Stimulated activated CD4-positive, alpha-beta T cell treated with anti-CD3 and anti-CD28 coated beads, Interleukin-1b, Interleukin-23, amount 100 ng/mL, for 1 hour (primary cell): Measurements from ENCODE around the gene SRCIN1.

Source experiments
- DNase-seq, 2 donors: peaks; one replicate each; pipeline ENCODE4 v3.0.0-alpha.2; 2020; ENCODE audit warnings: low read depth in 2 of 2

The SRCIN1 gene

GRCh38 chr17:38583176-38583575, 22.6 kb downstream of the SRCIN1 start:
- DNase-seq = no peak

DNA sequence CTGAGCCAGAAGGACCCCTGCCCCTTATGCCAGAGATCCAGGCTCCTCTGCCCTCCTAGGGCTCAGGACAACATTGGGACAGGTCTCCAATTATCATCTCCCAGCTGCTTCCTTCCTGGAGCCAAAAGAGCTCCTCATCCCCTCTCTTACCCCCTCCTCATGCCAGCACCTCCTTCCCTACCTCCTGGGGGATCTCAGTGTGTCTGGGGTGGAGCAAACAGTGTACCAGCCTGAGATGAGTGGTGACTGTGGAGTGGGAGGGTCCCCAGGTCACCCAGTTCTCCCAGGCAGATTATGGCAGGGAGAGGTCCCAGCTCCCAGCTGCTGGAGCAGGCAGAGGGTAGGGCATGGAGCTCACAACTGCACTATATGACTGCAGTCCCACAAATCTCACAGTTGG, 23.7 kb downstream of the SRCIN1 start:
- DNase-seq = no peak

DNA sequence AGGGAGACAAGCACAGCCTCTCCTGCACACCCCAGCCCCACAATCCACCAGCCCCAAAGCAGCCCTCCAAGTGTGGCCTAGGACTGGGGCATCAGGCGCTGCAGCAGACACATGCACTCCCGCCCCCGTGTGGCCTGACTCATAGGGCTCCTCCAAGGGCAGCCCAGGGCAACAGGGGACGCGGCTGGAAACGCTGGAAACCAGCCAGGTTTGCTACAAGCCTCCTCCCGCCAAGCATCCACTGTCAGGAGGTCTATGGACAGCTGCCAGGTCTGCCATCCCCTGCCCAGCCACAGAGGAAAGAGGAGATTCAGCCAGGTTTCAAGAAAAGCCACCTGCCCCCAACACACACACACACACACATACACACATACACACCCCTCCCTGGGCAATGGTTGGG, 25.8 kb downstream of the SRCIN1 start:
- DNase-seq = no peak

DNA sequence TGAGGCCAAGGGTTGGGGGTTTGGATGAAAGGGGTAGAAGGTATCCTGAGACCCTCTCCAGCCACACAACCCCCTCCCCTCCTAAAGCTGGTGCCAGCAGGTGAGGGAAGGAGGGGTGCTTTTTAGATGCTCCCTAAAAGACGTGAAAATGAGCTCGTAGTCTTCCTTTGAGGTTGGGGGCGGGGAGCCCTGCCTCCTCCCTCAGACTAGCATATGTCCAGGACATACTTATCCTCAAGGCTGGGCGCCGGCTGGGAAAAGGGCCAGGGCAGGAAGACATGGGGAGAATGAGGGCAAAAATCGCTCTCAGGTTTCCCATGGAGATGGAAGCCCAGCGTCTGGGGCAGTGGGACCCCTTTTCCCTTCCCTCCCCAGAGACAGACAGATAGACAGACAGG, 26.7 kb downstream of the SRCIN1 start:
- DNase-seq = no peak

- no peak for DNase-seq
These were observed 27.3 kb downstream of the SRCIN1 start for GRCh38 chr17:38578229-38579082.

DNA sequence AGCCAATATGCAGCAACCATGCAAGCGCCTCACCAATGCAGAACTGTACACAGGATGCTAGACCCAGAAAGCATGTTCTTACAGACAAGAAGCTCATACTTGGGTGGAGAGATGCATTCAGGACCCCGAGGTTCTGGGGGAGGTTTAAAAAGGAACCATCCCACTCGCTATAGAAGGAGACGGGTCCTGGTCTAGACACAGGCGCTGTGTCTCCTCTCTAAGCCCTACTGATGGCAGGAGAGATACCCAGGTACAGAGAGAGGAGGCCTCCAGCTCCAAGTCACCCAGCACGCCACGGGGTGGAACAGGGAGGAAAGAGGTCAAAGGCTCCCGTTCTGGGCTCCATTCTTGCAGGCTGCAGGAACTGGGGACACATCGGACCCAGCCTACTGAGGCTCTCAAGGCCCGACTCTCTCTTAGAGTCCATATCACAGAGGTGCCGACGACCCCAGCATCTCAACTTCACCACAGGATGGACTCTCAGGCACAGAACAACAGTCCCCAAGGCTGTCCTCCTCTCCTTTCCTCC, 28.0 kb downstream of the SRCIN1 start:
- no peak for DNase-seq

DNA sequence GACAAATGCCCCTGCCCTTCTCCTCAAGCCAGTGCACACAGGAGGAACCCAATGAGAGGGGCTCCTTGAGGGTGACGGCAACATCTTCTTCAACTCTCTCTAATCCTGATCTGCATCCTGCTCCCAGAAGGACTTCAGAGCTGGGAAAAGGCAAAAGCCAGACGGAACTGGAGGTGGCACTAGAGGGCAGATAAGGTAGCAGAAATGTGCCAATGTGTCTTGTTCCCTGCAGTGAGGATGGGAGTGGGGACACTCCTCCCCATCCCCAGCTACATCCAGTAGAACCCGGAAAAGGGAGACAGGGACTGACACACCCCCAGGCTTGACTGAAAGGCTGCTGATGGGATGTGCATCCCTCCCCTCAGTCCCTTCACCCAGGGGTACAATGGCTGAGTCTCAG, 28.5 kb downstream of the SRCIN1 start:
- no peak for DNase-seq

GRCh38 chr17:38575781-38576180, 30.0 kb downstream of the SRCIN1 start:
- no peak for DNase-seq

- DNase-seq = no peak
These were observed 31.0 kb downstream of the SRCIN1 start for GRCh38 chr17:38574712-38575111.

GRCh38 chr17:38572669-38573365, 32.9 kb downstream of the SRCIN1 start:
- no peak for DNase-seq

GRCh38 chr17:38571833-38572668, 33.7 kb downstream of the SRCIN1 start:
- no peak for DNase-seq

- no peak for DNase-seq
These were observed 35.8 kb downstream of the SRCIN1 start for GRCh38 chr17:38569701-38570512.

GRCh38 chr17:38568845-38569510, 36.8 kb downstream of the SRCIN1 start:
- no peak for DNase-seq

GRCh38 chr17:38568274-38568673, 37.5 kb downstream of the SRCIN1 start:
- DNase-seq = no peak

GRCh38 chr17:38567350-38567749, 38.4 kb downstream of the SRCIN1 start:
- DNase-seq = no peak

DNA sequence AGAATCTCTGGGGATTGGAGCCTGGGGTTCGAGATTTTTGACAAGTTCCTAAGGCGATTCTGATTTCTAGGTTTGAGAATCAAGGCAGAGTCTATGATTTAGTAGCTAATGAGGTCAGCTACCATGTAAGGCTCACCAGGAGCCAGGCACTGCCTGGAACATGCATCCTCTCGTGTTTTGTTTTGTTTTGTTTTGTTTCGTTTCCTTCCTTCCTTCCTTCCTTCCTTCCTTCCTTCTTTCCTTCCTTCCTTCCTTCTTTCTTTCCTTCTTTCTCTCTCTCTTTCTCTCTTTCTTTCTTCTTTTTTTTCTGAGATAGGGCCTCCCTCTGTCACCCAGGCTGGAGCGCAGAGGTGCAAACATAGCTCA, 39.1 kb downstream of the SRCIN1 start:
- DNase-seq = no peak

DNA sequence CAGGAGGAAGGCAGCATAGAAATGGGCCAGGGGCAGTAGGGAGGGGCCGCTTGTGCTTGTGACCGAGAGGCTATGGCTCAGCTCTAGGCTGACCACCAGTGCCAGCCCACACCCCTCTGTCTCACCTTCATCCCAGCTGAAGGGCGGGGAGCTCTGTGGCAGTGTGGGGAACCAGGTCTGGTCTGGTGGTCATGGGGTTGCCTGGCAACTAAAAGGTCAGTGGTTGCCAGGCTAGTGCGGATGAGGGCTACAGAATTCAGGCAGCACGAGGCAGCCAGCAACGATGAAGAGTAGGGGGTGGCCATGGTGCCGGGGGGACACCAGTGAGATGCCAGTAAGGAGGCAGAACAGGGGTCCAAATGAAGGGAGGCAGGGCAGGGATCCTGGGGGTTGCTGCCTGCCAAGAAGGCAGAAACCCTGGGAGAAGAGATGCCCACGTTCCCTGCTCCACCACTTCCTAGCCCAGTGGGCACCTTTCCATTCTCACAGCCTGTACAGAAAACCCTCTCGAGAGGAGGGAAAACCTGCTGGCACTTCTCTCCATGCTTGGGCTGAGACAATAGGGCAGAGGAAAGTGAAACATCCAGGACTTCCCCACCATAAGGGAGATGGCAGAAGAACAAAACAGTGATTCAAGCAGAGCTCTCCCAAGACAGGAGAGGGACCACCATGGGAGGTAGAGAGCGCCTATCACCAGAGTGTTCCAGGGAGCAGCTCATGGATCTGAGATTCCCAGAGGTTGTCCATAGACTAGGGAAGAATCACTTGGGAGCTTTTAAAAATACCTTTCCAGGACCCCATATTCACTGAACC, 39.7 kb downstream of the SRCIN1 start:
- no peak for DNase-seq

DNA sequence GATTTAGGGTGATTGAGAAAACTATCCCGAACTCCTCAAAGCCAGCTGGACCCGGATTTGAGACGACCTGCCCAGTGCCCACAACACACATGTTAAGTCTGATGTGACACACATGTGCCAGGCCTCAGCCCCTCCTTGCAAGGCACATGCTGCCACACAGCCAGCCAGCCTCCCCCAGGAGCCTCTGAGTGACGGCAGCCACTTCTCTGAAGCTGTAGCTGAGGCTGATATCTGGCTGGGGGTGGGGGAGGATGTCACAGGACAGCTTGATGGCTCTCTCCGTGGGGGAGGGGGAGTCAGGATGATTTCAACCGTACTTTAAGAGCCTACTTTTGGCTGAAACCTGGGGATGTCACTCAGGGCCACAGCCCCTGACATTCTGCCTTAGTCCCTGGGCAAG, 40.9 kb downstream of the SRCIN1 start:
- DNase-seq = no peak

GRCh38 chr17:38564254-38564837, 41.4 kb downstream of the SRCIN1 start:
- no peak for DNase-seq
